Measurements from ENCODE around the gene SACM1L.
"Not testable (repeated sequence)": the region's sequence is repeated elsewhere in the genome, so short reads cannot be mapped to it uniquely, and the experiment has no call there.

SACM1L gene

DNA sequence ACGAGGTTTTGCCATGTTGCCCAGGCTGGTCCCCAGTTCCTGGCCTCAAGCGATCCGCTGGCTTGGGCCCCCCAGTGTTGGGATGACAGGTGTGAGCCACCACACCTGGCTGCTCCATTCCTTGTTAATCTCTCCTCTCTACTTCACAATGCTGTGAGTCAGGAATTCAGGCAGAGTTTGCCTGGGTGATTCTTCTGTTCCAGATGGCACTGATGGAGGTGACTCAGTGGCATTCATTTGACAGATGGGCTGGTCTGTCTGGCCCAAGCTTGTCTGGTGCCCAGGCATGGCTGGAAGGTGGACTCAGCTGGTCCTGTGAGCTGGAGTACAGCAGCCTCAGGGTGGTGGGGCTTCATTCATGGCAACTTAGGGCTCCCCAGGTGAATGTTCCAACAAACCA lies 63.9 kb downstream of the SACM1L start:
- ChIA-PET POLR2A (no interaction called here), CTCF (interaction anchor here (0.9 kb wide), 1 partner anchor 9 kb away, joined by 3 read pairs; no protein-coding TSS in a partner anchor)
- DNase-seq (ENCODE audit: extremely low spot score): no peak
- TF ChIP-seq FOXM1 (IDR thresholded peaks at IDR 0.05; ENCODE audit: borderline replicate concordance): no peak

DNA sequence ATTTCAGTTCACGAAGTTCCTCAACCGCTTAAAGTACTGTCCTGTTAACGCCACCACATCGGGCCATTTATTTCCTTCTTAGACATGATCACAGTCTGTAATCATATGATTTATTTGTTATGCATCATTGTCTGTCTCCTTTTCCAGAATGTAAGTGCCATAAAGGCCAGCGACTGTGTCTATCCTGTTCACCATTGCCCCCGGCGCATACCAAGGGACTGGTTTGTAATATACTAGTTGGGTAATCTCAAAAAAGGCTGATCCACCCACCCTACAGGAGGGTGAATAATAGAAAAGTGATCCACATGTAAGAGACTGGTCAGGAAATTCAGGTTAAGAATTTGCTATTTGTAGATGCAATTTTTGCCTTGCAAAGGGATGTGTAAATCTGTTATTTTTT lies 65.3 kb downstream of the SACM1L start:
- ChIA-PET POLR2A (no interaction called here), CTCF (no interaction called here)
- DNase-seq (ENCODE audit: extremely low spot score): no peak
- TF ChIP-seq FOXA1 (IDR thresholded peaks at IDR 0.05): no peak
- no peak for TF ChIP-seq LEF1 (IDR thresholded peaks at IDR 0.05; ENCODE audit: borderline replicate concordance)
- no peak for TF ChIP-seq TARDBP (IDR thresholded peaks at IDR 0.05)
- TF ChIP-seq ARNT (IDR thresholded peaks at IDR 0.05): no peak
- TF ChIP-seq NFRKB (IDR thresholded peaks at IDR 0.05): no peak
- no peak for TF ChIP-seq HDGF (IDR thresholded peaks at IDR 0.05; ENCODE audit: borderline replicate concordance)
- TF ChIP-seq FOXK2 (IDR thresholded peaks at IDR 0.05): no peak
- TF ChIP-seq ELF4 (IDR thresholded peaks at IDR 0.05): no peak
- no peak for TF ChIP-seq SUZ12 (IDR thresholded peaks at IDR 0.05)
- no peak for TF ChIP-seq CTBP1 (IDR thresholded peaks at IDR 0.05; ENCODE audit: borderline replicate concordance)
- TF ChIP-seq ZNF384 (IDR thresholded peaks at IDR 0.05): no peak
- no peak for TF ChIP-seq FOXM1 (IDR thresholded peaks at IDR 0.05; ENCODE audit: borderline replicate concordance)

DNA sequence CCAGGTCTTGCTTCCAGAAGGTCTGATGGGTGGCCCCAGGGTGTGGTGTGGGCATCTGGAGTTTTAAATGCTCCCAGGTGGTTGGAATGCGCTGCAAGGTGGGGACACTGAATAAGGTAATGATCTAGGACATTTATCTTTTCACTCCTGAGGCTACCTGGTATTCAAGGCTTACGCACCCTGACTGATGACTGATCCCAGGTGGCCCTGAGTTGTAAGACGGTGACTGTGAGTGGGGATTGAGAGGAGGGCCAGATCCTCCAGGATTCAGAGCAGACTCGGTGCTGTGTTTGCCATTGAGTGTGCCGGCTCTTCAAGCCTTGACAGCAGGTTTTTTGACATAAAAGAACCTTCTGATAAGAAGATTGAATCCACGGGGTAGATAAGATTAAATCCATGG lies 66.9 kb downstream of the SACM1L start:
- POLR2A ChIA-PET: no interaction called here
- no peak for DNase-seq (ENCODE audit: extremely low spot score)
- TF ChIP-seq CTBP1 (IDR thresholded peaks at IDR 0.05; ENCODE audit: borderline replicate concordance) (no peak), BHLHE40 (IDR thresholded peaks at IDR 0.05; ENCODE audit: borderline replicate concordance) (no peak), TARDBP (IDR thresholded peaks at IDR 0.05) (no peak), SUZ12 (IDR thresholded peaks at IDR 0.05) (no peak), ZNF384 (IDR thresholded peaks at IDR 0.05) (no peak)
- CTCF ChIA-PET: interaction anchor here (0.6 kb wide), 1 partner anchor 1836 kb away, joined by 3 read pairs; no protein-coding TSS in a partner anchor

DNA sequence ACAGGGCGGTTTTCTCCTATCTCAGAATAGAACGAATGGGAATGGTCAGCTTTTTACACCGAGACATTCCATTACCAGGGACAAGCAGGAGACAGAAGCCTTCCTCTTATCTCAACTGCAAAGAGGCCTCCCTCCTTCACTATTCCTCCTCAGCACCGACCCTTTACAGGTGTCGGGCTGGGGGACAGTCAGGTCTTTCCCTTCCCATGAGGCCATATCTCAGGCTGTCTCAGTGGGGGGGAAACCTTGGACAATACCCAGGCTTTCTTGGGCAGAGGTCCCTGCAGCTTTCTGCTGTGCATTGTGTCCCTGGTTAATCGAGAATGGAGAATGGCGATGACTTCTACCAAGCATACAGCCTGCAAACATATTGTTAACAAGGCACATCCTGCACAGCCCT lies 67.9 kb downstream of the SACM1L start:
- POLR2A ChIA-PET; DNase-seq (ENCODE audit: extremely low spot score); CTCF ChIA-PET: not testable (repeated sequence)

GRCh38 chr3:45758871-45759270 lies 69.7 kb downstream of the SACM1L start:
- DNase-seq (ENCODE audit: extremely low spot score): no peak
- TF ChIP-seq FOXM1 (IDR thresholded peaks at IDR 0.05; ENCODE audit: borderline replicate concordance) (no peak), FOXK2 (IDR thresholded peaks at IDR 0.05) (no peak), TARDBP (IDR thresholded peaks at IDR 0.05) (no peak), FOXA1 (IDR thresholded peaks at IDR 0.05) (no peak), ARNT (IDR thresholded peaks at IDR 0.05) (no peak), ZNF384 (IDR thresholded peaks at IDR 0.05) (no peak), LEF1 (IDR thresholded peaks at IDR 0.05; ENCODE audit: borderline replicate concordance) (no peak), NFRKB (IDR thresholded peaks at IDR 0.05) (no peak), BHLHE40 (IDR thresholded peaks at IDR 0.05; ENCODE audit: borderline replicate concordance) (no peak), L3MBTL2 (conservative IDR thresholded peaks at IDR 0.05) (no peak), SP1 (IDR thresholded peaks at IDR 0.05) (no peak), HDGF (IDR thresholded peaks at IDR 0.05; ENCODE audit: borderline replicate concordance) (no peak), PKNOX1 (IDR thresholded peaks at IDR 0.05) (no peak), SUZ12 (IDR thresholded peaks at IDR 0.05) (no peak), ELF4 (IDR thresholded peaks at IDR 0.05) (no peak), CTBP1 (IDR thresholded peaks at IDR 0.05; ENCODE audit: borderline replicate concordance) (no peak)
- POLR2A ChIA-PET: no interaction called here
- CTCF ChIA-PET: no interaction called here

- ChIA-PET CTCF (interaction anchor here (0.6 kb wide), 1 partner anchor 42 kb away, joined by 5 read pairs; no protein-coding TSS in a partner anchor), POLR2A (no interaction called here)
- TF ChIP-seq ZNF384 (IDR thresholded peaks at IDR 0.05) (no peak), TARDBP (IDR thresholded peaks at IDR 0.05) (no peak), NFRKB (IDR thresholded peaks at IDR 0.05) (no peak), LEF1 (IDR thresholded peaks at IDR 0.05; ENCODE audit: borderline replicate concordance) (no peak)
- no peak for DNase-seq (ENCODE audit: extremely low spot score)
Observed at GRCh38 chr3:45759851-45760250, 70.7 kb downstream of the SACM1L start.

DNA sequence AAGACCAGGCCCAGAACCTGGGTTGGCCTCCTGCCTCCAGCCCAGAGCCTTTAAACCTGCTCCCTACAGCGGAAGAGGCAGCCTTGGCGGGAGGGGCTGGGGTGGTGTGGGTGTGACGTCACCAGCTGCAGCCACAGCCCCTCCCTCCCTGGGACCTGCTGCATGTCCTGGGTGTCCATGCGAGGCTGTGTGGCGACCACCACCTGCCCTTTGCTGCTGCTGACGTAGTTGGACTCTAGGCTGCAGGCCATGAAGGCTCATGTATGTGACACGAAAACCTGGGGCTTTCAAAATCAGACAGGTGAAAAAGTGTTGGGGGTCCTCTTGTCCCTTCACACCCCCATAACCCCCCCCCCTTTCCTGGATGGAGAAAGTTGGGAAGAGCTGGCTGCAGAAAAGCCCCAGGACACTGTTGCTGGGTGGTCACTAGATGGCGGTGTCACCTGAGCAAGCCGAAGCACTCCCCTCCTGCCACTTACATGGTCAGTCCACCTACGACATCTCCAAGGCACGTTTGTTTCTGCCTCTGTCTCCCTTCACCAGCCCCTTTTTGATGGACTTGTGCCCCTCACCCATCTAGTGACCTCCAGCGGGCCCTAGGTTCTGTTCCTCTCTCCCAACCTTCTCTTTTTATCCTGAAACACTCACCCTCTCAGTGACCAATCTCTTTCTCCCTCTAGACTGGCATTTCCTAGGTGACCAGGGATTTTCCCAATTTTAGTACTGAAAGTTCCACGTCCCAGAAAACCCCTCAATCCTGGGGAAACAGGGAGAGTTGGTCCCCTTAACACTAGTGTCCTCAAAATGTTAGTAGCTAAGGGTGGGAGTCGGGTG lies 71.9 kb downstream of the SACM1L start:
- no peak for TF ChIP-seq L3MBTL2 (conservative IDR thresholded peaks at IDR 0.05)
- TF ChIP-seq FOXA1 (IDR thresholded peaks at IDR 0.05): no peak
- TF ChIP-seq NFRKB (IDR thresholded peaks at IDR 0.05): no peak
- no peak for TF ChIP-seq TARDBP (IDR thresholded peaks at IDR 0.05)
- no peak for TF ChIP-seq ELF4 (IDR thresholded peaks at IDR 0.05)
- no peak for TF ChIP-seq FOXK2 (IDR thresholded peaks at IDR 0.05)
- no peak for TF ChIP-seq LEF1 (IDR thresholded peaks at IDR 0.05; ENCODE audit: borderline replicate concordance)
- no peak for TF ChIP-seq ZNF384 (IDR thresholded peaks at IDR 0.05)
- no peak for TF ChIP-seq SP1 (IDR thresholded peaks at IDR 0.05)
- TF ChIP-seq SUZ12 (IDR thresholded peaks at IDR 0.05): no peak
- TF ChIP-seq CTBP1 (IDR thresholded peaks at IDR 0.05; ENCODE audit: borderline replicate concordance): no peak
- no peak for TF ChIP-seq ARNT (IDR thresholded peaks at IDR 0.05)
- no peak for TF ChIP-seq PKNOX1 (IDR thresholded peaks at IDR 0.05)
- TF ChIP-seq HDGF (IDR thresholded peaks at IDR 0.05; ENCODE audit: borderline replicate concordance): no peak
- TF ChIP-seq BHLHE40 (IDR thresholded peaks at IDR 0.05; ENCODE audit: borderline replicate concordance): no peak
- TF ChIP-seq FOXM1 (IDR thresholded peaks at IDR 0.05; ENCODE audit: borderline replicate concordance): no peak
- POLR2A ChIA-PET: interaction anchor here (0.6 kb wide), 1 partner anchor 71 kb away, joined by 3 read pairs; no protein-coding TSS in a partner anchor
- CTCF ChIA-PET: interaction anchor here (0.6 to 1.7 kb wide), 5 partner anchors 13 to 169 kb away, joined by 3 to 6 read pairs (median 3); no protein-coding TSS in a partner anchor
- peak; percentile 83 for DNase-seq (ENCODE audit: extremely low spot score)
